ENCODE data around the gene GDF9. TPM values are rescaled to one million over a fixed set of nuclear protein-coding genes. Genes with fewer than 3 reads are reported as not detected.
A peak's percentile ranks its signal among the peaks of the same experiment; 100 is the strongest.
"Not testable (repeated sequence)": the region's sequence is repeated elsewhere in the genome, so short reads cannot be mapped to it uniquely, and the experiment has no call there.

GDF9 gene
- total and polyA plus RNA-seq, 11 donors: 0.10 to 1.00 (median 0.42) TPM; not detected in 1

DNA sequence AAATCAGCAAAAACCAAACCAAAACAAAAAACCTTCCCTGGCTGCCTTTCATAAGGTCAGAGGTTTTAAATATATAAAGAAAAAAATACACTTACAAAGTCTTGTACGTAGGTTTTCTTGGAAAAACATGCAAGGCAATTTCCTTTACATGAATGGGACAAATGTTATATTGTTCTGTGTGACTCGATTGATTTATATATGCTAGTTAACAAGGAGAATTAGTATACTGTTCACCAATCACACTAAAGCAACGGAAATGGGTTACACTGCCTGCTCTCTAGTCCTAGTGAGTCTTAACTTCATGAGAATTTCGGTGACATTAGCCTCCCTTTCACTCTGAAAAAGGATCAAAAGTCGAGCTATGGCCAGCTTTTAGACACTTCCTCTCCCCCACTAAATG, 5.5 kb downstream of the GDF9 start:
- TF ChIP-seq, protein P1, sequence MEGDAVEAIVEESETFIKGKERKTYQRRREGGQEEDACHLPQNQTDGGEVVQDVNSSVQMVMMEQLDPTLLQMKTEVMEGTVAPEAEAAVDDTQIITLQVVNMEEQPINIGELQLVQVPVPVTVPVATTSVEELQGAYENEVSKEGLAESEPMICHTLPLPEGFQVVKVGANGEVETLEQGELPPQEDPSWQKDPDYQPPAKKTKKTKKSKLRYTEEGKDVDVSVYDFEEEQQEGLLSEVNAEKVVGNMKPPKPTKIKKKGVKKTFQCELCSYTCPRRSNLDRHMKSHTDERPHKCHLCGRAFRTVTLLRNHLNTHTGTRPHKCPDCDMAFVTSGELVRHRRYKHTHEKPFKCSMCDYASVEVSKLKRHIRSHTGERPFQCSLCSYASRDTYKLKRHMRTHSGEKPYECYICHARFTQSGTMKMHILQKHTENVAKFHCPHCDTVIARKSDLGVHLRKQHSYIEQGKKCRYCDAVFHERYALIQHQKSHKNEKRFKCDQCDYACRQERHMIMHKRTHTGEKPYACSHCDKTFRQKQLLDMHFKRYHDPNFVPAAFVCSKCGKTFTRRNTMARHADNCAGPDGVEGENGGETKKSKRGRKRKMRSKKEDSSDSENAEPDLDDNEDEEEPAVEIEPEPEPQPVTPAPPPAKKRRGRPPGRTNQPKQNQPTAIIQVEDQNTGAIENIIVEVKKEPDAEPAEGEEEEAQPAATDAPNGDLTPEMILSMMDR (IDR thresholded peaks at IDR 0.05): no peak
- no peak for TF ChIP-seq POLR2A (IDR thresholded peaks at IDR 0.05)
- 66 to 81% (median 74%) methylated on average over 5 of the region's 5 CpGs for WGBS, 4 donors
- no peak overlapping the region for H3K4me3 ChIP-seq
- ATAC-seq: no peak
- no peaks in the 10 kb centered on the region for H3K9me3 ChIP-seq
- H3K36me3 ChIP-seq: no peaks in the 10 kb centered on the region
- peaks cover 0 to 5% (median 2%) of the 10 kb centered on the region in 12 donors for H3K4me1 ChIP-seq
- intact Hi-C loops (cut with DNase I): loop anchor here in 3 of 10 donors (2.0 to 10.0 kb wide), 3 partner anchors 26 to 194 kb away; partner anchors contain the start of gene HSPA4 (in 1 of the 3)
- no peak overlapping the region for H3K27ac ChIP-seq
- no peaks in the 10 kb centered on the region for H3K27me3 ChIP-seq
- no peak for DNase-seq

DNA sequence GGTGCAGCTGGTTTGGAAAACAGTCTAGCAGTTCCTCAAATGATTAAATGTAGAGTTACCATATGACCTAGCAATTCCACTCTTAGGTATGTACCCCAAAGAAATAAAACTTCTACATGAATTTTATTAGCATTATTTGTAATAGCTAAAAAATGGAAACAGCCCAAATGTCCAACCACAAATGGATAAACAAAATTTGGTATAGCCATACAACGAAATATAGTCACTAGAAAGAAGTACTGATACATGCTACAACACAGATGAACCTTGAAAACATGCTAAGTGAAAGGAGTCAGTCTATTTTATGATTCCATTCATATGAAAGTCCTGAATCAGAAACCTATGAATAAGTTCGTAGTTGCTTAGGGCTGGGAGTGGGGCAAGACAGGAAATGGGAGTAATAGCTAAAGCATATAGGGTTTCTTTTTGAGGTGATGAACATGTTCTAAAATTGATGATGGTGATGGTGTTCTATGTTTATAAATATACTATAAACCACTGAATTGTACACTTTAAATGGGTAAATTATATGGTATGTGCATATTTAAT, 6.3 kb downstream of the GDF9 start:
- Histone ChIP-seq H3K27ac (no peak overlapping the region), H3K36me3 (no peaks in the 10 kb centered on the region), H3K4me1 (no peaks in the 10 kb centered on the region), H3K4me3 (no peak overlapping the region), H3K27me3 (no peaks in the 10 kb centered on the region), H3K9me3 (no peaks in the 10 kb centered on the region)
- intact Hi-C loops (cut with DNase I): loop anchor here in 3 of 10 donors (2.0 to 10.0 kb wide), 3 partner anchors 25 to 195 kb away; partner anchors contain the start of gene HSPA4 (in 1 of the 3)
- WGBS, 4 donors: 69 to 85% (median 78%) methylated on average over 2 of the region's 2 CpGs
- no peak for ATAC-seq
- no peak for DNase-seq
- TF ChIP-seq, protein P1 (IDR thresholded peaks at IDR 0.05): no peak
- no peak for TF ChIP-seq POLR2A (IDR thresholded peaks at IDR 0.05)

DNA sequence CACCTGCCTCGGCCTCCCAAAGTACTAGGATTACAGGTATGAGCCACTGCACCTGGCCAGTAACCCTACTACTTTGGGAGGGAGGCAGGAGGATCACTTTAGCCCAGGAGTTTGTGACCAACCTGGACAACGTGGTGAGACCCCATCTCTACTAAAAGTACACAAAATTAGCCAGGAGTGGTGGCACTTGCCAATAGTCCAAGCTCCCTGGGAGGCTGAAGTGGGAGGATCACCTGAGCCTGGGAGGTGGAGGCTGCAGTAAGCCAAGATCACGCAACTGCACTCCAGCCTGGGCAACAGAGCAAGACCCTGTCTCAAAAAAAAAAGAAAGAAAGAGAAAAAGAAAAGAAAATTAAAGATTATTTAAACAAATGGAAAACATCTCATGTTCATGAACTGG, 10.3 kb downstream of the GDF9 start:
- intact Hi-C loops (cut with DNase I): no loop called here
- 82 to 90% (median 86%) methylated on average over 3 of the region's 3 CpGs for WGBS, 4 donors
- ATAC-seq (no peak), DNase-seq (no peak)
- H3K9me3 ChIP-seq: no peaks in the 10 kb centered on the region
- no peaks in the 10 kb centered on the region for H3K27me3 ChIP-seq
- H3K4me3 ChIP-seq: no peak overlapping the region
- H3K27ac ChIP-seq: no peak overlapping the region
- H3K36me3 ChIP-seq: no peaks in the 10 kb centered on the region
- TF ChIP-seq, protein P1 (IDR thresholded peaks at IDR 0.05): no peak
- no peak for TF ChIP-seq POLR2A (IDR thresholded peaks at IDR 0.05)
- H3K4me1 ChIP-seq: peaks cover 0 to 13% (median 0%) of the 10 kb centered on the region in 12 donors

DNA sequence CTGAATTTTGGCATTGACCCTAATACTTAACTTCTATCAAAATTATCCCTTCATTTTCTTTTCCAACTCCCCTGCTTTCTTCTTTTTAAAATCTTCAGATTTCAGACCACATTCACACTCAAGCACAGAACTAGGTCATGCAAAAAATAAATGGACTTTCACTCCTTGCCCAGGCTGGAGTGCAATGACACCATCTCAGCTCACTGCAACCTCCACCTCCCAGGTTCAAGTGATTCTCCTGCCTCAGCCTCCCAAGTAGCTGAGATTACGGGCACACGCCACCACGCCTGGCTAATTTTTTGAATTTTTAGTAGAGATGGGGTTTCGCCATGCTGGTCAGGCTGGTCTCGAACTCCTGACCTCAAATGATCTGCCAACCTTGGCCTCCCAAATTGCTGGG, 11.3 kb downstream of the GDF9 start:
- H3K4me3 ChIP-seq; H3K9me3 ChIP-seq; H3K27me3 ChIP-seq; intact Hi-C loops (cut with DNase I); H3K27ac ChIP-seq; H3K36me3 ChIP-seq; ATAC-seq; DNase-seq: not testable (repeated sequence)
- WGBS, 4 donors: 94 to 98% (median 96%) methylated on average over 5 of the region's 5 CpGs
- H3K4me1 ChIP-seq: peaks cover 0 to 13% (median 0%) of the 10 kb centered on the region in 12 donors

DNA sequence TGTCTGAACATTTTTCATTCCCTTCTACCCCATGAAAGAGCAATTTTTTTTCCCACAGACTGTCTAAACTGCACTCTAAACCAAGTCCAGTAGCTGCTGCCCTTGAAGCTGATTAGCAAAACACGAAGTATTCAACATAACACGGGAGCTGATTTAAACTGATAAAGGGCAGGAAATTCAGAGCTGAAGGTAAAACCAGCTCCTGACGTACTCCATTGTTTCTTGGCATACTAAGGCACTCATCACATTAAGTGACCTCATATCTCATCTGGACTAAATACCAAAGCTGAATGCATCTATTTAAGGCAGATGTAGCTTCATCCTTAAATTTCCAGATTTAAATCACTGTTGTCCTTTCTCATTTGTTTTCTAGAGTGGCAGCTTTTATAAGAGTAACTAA, 12.0 kb downstream of the GDF9 start:
- H3K36me3 ChIP-seq: no peaks in the 10 kb centered on the region
- ATAC-seq (peak in 2 of 4 donors; percentile 31 to 55), DNase-seq (no peak)
- 3 to 12% (median 11%) methylated on average over 3 of the region's 3 CpGs for WGBS, 4 donors
- no peaks in the 10 kb centered on the region for H3K9me3 ChIP-seq
- intact Hi-C loops (cut with DNase I): no loop called here
- H3K27me3 ChIP-seq: no peaks in the 10 kb centered on the region
- TF ChIP-seq, protein P1 (IDR thresholded peaks at IDR 0.05): no peak
- TF ChIP-seq POLR2A (IDR thresholded peaks at IDR 0.05): no peak
- H3K4me3 ChIP-seq: no peak overlapping the region
- H3K4me1 ChIP-seq: peaks cover 0 to 13% (median 0%) of the 10 kb centered on the region in 12 donors
- H3K27ac ChIP-seq: no peak overlapping the region

Measured in heart left ventricle (tissue), 16 donors.